Stimulated activated naive CD4-positive, alpha-beta T cell treated with Interleukin-2 at 50 U/mL for 16 hours (primary cell): ENCODE measurements around the gene MOB2.
"Not testable (repeated sequence)": the region's sequence is repeated elsewhere in the genome, so short reads cannot be mapped to it uniquely, and the experiment has no call there.

Experiments used
- DNase-seq: peaks from one replicate; lab custom pipeline; 2025; lab: John Stamatoyannopoulos, UW

MOB2 gene

DNA sequence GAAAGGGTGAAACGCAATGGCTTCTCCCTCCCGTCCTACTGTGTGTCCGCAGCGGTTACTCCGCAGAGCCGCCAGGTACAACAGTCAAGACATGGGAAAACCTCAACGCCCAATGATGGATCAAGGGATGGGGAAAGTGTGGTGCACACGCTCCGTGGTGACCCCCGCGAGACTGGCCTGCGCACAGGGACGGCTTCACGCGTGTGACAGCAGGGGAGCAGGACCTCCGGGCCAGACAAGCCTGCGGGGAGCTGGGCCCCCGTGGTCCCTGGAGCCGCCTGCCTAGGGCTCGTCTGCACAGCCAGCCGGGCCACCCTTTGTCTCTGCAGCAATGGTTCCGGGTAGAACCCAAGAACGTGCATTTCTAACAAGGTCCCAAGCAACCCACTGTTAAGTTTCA, 31.7 kb upstream of the MOB2 start:
- no peak for DNase-seq

DNA sequence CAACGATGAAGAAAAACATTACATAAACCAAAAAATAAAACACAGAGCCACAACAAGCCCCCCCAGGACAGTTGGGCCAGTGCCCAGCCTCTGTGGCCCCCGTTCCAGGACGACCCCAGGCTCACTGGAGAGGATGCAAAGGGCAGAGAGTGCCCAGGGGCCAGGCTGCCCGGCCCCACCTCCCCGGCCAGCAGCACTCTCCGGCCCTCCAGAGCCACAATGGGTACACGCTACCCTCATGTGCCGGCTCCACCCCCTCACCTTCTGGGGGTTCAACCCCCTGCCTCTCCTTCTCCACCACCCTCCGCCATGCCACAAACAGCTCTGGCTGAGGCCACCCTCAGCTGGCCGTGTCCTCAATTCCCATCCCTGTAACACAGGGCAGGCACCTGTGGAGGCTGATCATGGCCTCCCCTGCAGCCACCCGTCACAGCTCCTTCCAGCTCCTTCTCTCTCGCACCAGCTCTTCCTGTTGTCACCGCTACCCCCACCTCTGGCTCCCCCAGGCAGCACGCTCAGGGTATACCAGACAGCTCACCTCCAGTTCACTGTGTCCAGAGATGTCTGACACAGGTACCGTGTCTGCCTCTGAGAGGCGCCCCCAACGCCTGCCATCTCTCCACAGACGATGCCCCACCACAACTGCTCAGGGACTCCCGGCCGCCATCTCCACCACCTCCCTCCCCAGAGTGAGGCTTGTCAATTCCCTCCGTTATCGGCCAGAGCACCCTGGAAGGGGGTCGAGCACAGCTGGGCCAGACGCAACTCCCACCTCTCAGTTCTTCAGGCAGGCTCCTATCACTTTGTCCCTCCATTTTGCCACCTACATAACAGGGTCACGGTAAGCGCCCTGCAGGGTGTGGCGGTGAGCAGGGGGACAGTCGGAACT, 30.8 kb upstream of the MOB2 start:
- no peak for DNase-seq

GRCh38 chr11:1516273-1517067, 29.9 kb upstream of the MOB2 start:
- no peak for DNase-seq

DNA sequence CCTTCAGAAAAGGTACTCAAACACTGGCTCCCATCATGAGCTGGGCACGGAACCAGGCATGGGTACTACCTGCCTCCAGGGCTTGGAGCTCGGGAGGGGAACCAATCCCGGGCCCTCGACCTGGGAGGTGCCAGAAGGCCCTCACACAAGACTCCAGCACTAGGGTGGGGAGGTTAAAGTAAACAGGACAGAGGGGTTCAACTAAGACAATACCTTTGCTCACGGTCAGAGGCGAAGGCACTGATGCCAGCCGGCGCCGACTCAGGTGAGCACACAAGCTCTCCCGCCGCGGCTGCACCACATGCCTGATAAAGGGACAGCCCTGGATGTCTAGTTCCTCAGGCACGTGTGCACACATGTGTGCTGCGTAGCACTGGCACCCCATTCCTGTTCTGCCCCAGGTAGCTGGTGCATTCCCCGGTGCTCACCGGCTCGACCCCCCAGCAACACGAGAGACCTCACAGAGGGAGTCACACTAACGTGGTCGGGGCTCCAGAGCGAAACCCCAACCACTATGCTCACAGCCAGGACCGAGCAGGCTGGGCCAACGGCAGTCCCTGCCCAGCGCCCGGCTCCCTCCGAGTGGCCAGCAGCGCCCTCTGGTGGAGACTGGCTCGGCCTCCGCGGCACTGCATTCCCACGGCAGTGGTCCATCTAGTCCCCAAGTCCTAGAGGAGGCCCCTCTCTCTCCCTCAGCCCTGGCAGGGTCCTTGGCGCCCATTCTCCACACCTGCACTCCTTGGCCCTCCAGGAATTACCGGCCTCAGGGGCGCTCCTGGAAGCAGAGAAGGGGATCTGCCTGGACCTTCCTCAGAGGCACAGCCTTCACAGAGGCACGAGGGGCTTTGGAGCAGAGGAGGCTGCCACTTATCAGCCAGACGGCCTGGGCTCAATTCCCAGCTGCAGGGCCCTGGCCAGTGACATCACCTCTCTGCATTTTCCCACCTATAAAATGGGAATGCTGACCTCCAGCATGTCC, 28.8 kb upstream of the MOB2 start:
- peak; percentile 51 for DNase-seq

DNA sequence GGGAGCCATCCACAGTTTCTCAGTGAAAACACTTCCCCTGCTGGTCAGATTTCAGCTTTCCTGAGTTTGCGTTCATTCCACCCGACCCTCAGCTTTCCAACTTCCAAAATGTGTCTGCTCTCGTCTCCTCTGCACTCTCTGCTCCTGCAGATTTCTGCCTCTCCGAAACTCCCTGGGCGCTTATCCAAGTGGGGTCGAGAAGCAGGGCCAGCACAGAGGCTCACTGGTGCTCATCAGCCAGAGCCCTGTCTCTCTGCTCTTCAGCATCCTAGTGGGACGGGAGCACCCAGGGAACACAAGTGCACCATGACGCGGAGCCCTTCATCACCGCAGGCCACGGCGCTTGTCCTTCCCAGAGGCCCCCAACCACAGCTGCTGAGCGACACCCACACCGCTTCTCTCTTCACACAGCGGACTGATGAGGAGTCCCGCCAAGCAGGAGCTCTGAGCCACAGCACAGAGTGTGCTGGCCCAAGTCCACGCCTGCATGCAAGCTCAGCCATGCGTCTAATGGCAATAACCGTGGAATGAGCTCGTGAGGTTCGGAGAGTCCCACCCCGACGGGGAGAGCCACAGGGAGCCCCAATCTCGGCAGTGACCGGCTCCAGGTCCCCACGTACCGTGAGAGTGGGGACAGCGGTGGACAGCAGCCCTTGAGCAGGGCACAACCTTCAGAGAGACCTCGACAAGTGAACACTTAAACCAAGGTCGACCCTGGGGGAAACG, 27.9 kb upstream of the MOB2 start:
- no peak for DNase-seq

GRCh38 chr11:1513326-1514296, 27.0 kb upstream of the MOB2 start:
- DNase-seq, result no peak

DNA sequence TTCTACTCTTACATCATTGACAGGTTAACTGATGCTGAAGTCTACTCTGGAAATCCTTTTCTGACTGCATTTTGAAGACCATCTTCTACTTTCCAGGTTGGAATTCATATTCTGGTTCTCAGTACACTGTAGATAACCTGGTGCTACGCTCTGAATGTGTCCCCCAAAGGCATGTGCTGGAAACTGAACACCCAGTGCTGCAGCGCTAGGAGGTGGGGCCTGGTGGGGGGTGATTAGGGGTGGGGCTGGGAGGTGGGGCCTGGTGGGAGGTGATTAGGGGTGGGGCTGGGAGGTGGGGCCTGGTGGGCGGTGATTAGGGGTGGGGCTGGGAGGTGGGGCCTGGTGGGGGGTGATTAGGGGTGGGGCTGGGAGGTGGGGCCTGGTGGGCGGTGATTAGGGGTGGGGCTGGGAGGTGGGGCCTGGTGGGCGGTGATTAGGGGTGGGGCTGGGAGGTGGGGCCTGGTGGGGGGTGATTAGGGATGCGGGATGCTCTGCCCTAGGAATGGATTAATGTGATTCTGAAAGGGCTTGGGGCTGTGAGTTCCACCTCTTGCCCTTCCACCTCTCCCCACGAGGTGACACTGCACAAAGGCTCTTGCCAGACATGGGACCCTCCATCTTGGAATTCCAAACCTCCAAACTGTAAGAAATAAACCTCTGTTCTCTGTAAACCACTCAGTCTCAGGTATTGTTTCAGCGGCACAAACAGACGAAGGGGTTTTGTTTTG, 26.1 kb upstream of the MOB2 start:
- DNase-seq, result not testable (repeated sequence)

- no peak for DNase-seq
Observed at GRCh38 chr11:1511937-1512496, 25.4 kb upstream of the MOB2 start.

DNA sequence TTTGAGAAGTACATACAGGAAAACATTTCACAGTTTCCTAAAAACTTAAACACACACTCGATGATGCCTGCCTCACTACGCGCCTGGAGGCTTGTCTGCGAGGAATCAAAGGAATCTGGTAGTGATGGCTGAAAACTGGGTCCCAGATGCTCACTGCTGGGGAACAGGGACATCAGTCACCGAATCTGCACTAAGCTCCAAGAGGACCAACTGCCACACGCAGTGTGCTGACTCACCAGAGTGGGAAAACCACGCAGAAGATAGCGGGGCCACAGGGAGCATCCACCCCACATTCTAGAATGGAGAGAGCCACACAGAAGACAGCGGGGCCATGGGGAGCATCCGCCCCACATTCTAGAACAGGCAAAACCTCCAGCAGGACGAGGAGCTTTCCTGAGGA, 24.3 kb upstream of the MOB2 start:
- DNase-seq, result no peak

DNA sequence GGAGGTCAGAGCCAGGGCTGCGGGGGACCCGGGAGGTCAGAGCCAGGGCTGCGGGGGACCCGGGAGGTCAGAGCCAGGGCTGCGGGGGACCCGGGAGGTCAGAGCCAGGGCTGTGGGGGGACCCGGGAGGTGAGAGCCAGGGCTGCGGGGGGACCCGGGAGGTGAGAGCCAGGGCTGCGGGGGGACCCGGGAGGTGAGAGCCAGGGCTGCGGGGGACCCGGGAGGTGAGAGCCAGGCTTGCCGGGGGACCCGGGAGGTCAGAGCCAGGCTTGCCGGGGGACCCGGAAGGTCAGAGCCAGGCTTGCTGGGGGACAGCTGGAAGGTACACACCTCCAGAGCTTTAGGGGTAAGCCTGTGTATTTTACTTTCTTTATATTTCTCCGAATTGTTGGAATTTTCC, 23.8 kb upstream of the MOB2 start:
- not testable (repeated sequence) for DNase-seq

DNA sequence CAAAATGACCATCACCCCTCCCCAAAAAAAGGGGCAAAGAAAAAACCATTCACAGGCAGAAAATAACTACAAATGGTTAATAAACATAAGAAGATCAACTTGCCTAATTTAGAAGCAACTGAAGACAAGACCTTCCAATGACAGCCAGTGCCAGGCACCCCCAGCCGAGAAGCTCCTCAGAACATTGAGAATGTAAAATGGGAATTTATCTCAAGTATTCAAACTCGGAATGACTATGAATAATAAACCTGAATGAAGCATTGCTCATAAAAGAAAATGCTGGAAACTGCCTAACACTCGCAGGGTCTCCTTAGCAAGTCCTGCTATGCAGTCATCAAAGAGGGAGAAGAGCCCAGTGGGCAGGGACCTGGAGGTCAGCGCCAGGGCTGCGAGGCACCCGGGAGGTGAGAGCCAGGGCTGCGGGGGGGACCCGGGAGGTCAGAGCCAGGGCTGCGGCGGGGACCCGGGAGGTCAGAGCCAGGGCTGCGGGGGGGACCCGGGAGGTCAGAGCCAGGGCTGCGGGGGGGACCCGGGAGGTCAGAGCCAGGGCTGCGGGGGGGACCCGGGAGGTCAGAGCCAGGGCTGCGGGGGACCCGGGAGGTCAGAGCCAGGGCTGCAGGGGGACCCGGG, 23.2 kb upstream of the MOB2 start:
- DNase-seq, result no peak

- no peak for DNase-seq
Observed at GRCh38 chr11:1508986-1509385, 22.4 kb upstream of the MOB2 start.

DNA sequence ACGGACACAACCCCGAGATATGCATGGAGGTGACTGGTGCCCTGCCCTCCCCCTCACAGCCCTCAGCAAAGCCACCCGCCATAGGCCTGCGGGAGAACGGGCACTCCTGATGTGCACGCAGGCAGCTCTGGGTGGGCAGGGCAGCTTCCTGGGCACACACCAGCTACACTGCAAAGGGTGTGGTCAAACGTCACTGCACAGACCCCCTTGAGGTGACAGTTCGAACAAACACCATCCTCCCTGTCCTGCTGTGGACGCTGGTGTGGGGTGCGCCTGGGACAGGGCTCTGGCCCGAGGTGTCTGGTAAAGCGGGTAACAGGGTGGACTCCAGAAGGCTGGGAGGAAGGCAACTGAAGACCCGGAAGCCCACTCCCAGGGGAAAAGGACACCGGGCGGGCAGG, 21.9 kb upstream of the MOB2 start:
- no peak for DNase-seq

DNA sequence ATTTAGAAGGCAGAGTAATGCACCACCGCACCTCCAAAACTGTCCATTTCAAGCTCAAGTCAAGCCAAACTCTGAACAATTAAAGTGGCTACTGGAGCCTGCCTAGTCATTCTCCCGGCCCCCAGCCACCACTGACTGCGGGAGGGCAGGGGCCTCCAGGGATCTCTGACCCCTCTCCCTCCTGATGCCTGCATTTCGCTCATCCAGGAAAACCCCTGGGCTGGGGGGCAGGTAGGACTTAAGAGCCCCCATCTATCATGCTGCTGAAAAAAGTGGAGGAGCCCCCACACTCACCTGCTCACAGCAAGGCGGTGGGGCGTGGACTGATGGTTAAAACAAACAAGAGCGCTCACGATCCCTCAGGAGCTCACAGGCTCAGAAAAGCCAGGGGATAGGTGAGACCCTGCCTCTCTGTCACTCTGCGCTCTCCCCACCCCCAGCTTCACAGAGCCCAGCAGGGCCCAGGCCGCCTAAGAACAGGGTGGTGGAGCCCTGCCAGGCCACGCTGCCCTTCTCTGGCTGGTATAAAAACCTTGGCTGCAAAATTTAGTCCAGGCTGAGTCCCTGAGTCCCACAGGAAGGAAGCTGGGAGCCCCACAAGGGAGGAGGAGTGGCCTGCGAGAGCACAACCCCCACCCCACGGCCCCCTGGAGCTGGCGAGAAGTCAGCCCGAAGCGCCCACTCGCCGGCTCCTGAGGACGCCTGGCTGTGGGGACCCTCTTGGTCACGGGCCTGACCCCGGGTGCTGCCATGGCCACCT, 21.0 kb upstream of the MOB2 start:
- DNase-seq, result no peak

DNA sequence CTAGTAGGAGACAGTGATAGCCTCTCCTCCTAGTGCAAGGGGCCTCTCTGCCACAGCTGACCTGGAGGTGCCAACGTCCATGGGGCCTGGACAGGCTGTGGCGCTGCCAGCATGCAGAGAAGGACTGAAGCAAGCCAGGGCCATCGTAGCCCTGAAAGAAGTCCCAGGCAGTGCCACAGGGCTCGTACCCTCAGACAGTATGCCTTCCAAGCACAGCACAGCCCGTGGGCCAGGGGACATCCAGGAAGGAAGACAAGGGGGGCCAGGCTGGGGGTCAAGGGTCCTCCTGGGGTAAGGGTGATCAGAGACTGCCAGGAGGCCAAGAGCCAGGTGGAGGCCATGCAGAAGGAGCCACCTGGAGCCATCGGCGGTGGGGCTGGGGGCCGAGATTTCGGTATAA, 20.4 kb upstream of the MOB2 start:
- DNase-seq, result no peak

GRCh38 chr11:1505480-1505879, 18.9 kb upstream of the MOB2 start:
- no peak for DNase-seq

- no peak for DNase-seq
Observed at GRCh38 chr11:1504581-1505290, 18.2 kb upstream of the MOB2 start.
